ENCODE measurements around the gene ZNF804A.

Gene ZNF804A

DNA sequence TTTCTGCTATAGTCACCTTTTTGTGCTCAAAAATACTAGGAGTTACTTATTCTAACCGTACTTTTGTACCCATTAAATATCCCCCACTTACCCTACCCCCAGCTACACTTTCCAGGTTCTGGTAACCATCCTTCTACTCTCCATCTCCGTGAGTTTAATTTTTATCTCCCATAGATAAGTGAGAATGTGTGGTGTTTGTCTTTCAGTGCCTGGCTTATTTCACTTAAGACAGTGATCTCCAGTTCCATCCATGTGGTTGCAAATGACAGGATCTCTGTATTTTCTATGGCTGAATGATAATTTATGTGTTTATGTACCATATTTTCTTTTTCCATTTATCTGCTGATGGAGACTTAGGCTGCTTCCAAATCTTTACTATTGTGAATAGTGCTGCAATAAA lies 323.3 kb downstream of the ZNF804A start:
- DNase-seq (ENCODE audit: insufficient read length, low spot score) (no peak), FAIRE-seq (no peak)

- DNase-seq (ENCODE audit: insufficient read length, low spot score) = no peak
- FAIRE-seq = peak; percentile 60
These were observed 325.4 kb downstream of the ZNF804A start for GRCh38 chr2:184923751-184924150.

- DNase-seq (ENCODE audit: insufficient read length, low spot score) (no peak), FAIRE-seq (no peak)
These were observed 328.7 kb downstream of the ZNF804A start for GRCh38 chr2:184927040-184927439.

- DNase-seq (ENCODE audit: insufficient read length, low spot score) = no peak
- no peak for FAIRE-seq
These were observed 338.4 kb downstream of the ZNF804A start for GRCh38 chr2:184936761-184937160.

DNA sequence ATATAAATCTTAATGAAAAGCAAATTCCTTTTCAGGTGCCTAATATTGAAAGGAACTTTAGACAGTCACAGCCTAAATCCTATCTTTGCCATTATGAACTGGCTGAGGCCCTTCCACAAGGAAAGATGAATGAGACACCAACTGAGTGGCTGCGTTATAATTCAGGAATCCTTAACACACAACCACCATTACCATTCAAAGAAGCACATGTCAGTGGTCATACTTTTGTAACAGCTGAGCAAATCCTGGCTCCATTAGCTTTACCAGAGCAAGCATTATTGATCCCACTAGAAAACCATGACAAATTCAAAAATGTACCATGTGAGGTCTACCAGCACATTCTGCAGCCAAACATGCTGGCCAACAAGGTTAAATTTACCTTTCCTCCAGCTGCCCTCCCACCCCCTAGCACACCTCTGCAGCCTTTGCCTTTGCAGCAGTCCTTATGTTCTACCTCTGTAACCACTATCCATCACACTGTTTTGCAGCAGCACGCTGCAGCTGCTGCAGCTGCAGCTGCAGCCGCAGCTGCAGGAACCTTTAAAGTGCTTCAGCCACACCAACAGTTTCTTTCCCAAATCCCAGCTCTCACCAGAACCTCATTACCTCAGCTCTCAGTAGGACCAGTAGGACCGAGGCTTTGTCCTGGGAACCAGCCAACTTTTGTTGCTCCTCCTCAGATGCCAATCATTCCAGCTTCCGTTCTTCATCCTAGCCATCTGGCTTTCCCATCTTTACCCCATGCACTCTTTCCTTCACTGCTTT lies 340.1 kb downstream of the ZNF804A start:
- DNase-seq (ENCODE audit: insufficient read length, low spot score) = no peak
- FAIRE-seq = no peak

GRCh38 chr2:184945326-184945725 lies 347.0 kb downstream of the ZNF804A start:
- FAIRE-seq (no peak), DNase-seq (ENCODE audit: insufficient read length, low spot score) (no peak)

GRCh38 chr2:184945824-184946223 lies 347.5 kb downstream of the ZNF804A start:
- FAIRE-seq (no peak), DNase-seq (ENCODE audit: insufficient read length, low spot score) (no peak)

GRCh38 chr2:184956856-184957255 lies 358.5 kb downstream of the ZNF804A start:
- FAIRE-seq (no peak), DNase-seq (ENCODE audit: insufficient read length, low spot score) (no peak)

DNA sequence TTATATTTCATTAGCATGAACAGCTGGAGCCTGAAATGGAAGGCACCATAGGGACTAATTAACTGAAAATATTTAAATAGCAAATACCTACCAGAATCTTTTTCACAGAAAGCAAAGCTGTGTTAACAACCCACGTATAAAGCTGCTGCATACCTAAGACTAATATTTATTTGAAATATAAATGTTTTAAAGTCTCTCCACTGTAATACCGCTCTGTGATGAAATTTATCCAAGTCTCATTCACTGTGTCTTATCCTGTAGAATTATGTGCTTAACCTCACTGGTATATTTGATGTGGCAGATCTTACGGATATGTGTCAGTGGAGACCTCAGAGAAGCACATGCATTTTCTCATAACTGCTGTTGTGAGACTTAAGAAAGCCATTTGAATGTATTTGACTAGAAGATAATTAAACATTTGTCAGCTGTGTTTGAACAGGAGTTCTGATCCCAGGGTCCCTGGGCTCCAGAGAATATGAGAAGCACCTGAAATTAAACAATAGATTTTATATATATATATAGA lies 373.3 kb downstream of the ZNF804A start:
- DNase-seq (ENCODE audit: insufficient read length, low spot score) = no peak
- FAIRE-seq = no peak
